Measurements from ENCODE around the gene MGARP. TPM values are rescaled to one million over a fixed set of nuclear protein-coding genes. Genes with fewer than 3 reads are reported as not detected.

MGARP gene
- total and polyA plus RNA-seq, 9 of the 15 experiments (the other 6 are each of a cell fraction or from before 2014, with no cell fraction given) = 0.11 to 0.45 (median 0.23) TPM; not detected in 4

- TF ChIP-seq JUND (IDR thresholded peaks at IDR 0.05; ENCODE audit: borderline replicate concordance, low read depth, low read length) = peak; percentile 46; the same call in 1 of the 2 replicates
- 0 out of 3 replicates have a peak, but pooled peaks have one; percentile 52 for TF ChIP-seq JUND (tag; IDR thresholded peaks at IDR 0.05; ENCODE audit: borderline replicate concordance, low read depth, low read length)
- TF ChIP-seq RFX1 (IDR thresholded peaks at IDR 0.05) = no peak
- TF ChIP-seq PREB (CRISPR knock-in tag; IDR thresholded peaks at IDR 0.05) = no peak
- TF ChIP-seq BRD9 (IDR thresholded peaks at IDR 0.05; ENCODE audit: low read depth, partially characterized antibody) = peak; percentile 70
- no peak for TF ChIP-seq SMAD3 (CRISPR knock-in tag; conservative IDR thresholded peaks at IDR 0.05)
- TF ChIP-seq PBX2 (CRISPR knock-in tag; IDR thresholded peaks at IDR 0.05; ENCODE audit: low read depth) = no peak
- TF ChIP-seq PBX2 (tag; conservative IDR thresholded peaks at IDR 0.05; ENCODE audit: low read depth) = no peak
- no peak for TF ChIP-seq ZNF639 (CRISPR knock-in tag; conservative IDR thresholded peaks at IDR 0.05 in 1 of 2, IDR thresholded peaks at IDR 0.05 in 1 of 2)
- no peak for TF ChIP-seq MAZ (CRISPR knock-in tag; conservative IDR thresholded peaks at IDR 0.05 in 1 of 2, IDR thresholded peaks at IDR 0.05 in 1 of 2)
- no peak for TF ChIP-seq ZNF609 (CRISPR knock-in tag; IDR thresholded peaks at IDR 0.05; ENCODE audit: borderline replicate concordance)
- TF ChIP-seq CEBPB (tag; IDR thresholded peaks at IDR 0.05) = no peak
- TF ChIP-seq SNRNP70 (optimal IDR thresholded peaks at IDR 0.05; ENCODE audit: low read depth, low read length) = no peak
- TF ChIP-seq ZNF384 (IDR thresholded peaks at IDR 0.05; ENCODE audit: low read depth, low read length) = no peak
- 0 out of 2 replicates have a peak, but pooled peaks have one; percentile 17 for TF ChIP-seq TARDBP (IDR thresholded peaks at IDR 0.05)
Measured at GRCh38 chr4:139300431-139301112, 20.5 kb upstream of the MGARP start (continued).

Measured in K562 (cell line).